H1 (cell line): ENCODE measurements around the gene FAM53B. TPM values are rescaled to one million over a fixed set of nuclear protein-coding genes. Genes with fewer than 3 reads are reported as not detected.

ENCODE experiments used
- CHD2 ChIP-seq: IDR thresholded peaks from 2 replicates; pipeline ENCODE4 v1.6.1; 2012; ENCODE audit warnings: low read length, improper control_type of control experiment
- GABPA ChIP-seq: IDR thresholded peaks from 2 replicates; pipeline ENCODE4 v1.6.1; 2011; ENCODE audit warnings: mild to moderate bottlenecking, low read length, moderate library complexity, borderline replicate concordance; ENCODE audit not compliant: insufficient read depth
- JUN ChIP-seq: IDR thresholded peaks from 2 replicates; pipeline ENCODE4 v1.6.1; 2011; ENCODE audit warnings: low read depth, mild to moderate bottlenecking, improper control_type of control experiment, low read length
- PHF8 ChIP-seq: fragments of 200-600 bp; sonication (generic); conservative IDR thresholded peaks from 2 replicates; pipeline ENCODE4 v1.7.1; 2012; ENCODE audit warnings: low read depth, mild to moderate bottlenecking, inconsistent platforms, low read length, moderate library complexity
- POLR2A ChIP-seq, 2 experiments: IDR thresholded peaks; 1 replicate in 1 of 2; 2 replicates in 1 of 2; pipeline ENCODE4 v1.6.1; 2011; ENCODE audit warnings: low read depth in 2 of 2, low read length in 2 of 2, mild to moderate bottlenecking in 2 of 2; ENCODE audit errors: control extremely low read depth in 1 of 2
- RBBP5 ChIP-seq: IDR thresholded peaks from 2 replicates; pipeline ENCODE4 v1.7.1; 2012; ENCODE audit warnings: low read depth, mild to moderate bottlenecking, inconsistent platforms, low read length, moderate library complexity, borderline replicate concordance
- SIN3A ChIP-seq, 2 experiments: IDR thresholded peaks in 1 of 2; conservative IDR thresholded peaks in 1 of 2; 2 replicates each; pipeline ENCODE4 v1.6.1; 2011 to 2012; ENCODE audit warnings: low read length in 2 of 2, improper control_type of control experiment in 1 of 2, low read depth in 1 of 2, mild to moderate bottlenecking in 1 of 2
- polyA plus RNA-seq, 7 experiments: library from polyadenylated mRNA; depleted of rRNA in 3 of 7; stranded (reverse) in 5 of 7; unstranded in 2 of 7; fragments of >200 nt in 5 of 7; fragments of 200-250 nt in 2 of 7; gene quantifications; 1 replicate in 5 of 7; 2 replicates in 1 of 7; 4 replicates in 1 of 7; pipeline versions ENCODE4 v1.2.1 to v1.2.3, GENCODE V29; 2011 to 2013; ENCODE audit warnings: missing spikeins in 2 of 7, mixed read lengths in 2 of 7
- total RNA-seq: library from RNA; stranded (reverse); fragmentation: NEBNext Ultra II Directional; extraction: Animal tissue kit (Norgen Biotek cat#: 25700); gene quantifications from 2 replicates; pipeline ENCODE4 v1.2.1, GENCODE V29; 2021
- TF ChIP-seq, protein P1 (sequence below), 3 experiments: IDR thresholded peaks; 1 replicate in 2 of 3; 2 replicates in 1 of 3; pipeline versions ENCODE4 v1.5.1 to v1.6.1; 2011; ENCODE audit warnings: low read length in 3 of 3, mild to moderate bottlenecking in 3 of 3, inconsistent platforms in 2 of 3, low read depth in 1 of 3, moderate library complexity in 1 of 3; ENCODE audit not compliant: insufficient read depth in 1 of 3; ENCODE audit errors: control extremely low read depth in 1 of 3
- TF ChIP-seq, protein P2 (sequence below): IDR thresholded peaks from 2 replicates; pipeline ENCODE4 v1.6.1; 2012; ENCODE audit warnings: inconsistent platforms

The FAM53B gene
- total and polyA plus RNA-seq, 2 of the 8 experiments (the other 6 are each of a cell fraction or from before 2014, with no cell fraction given) = 5.3 to 14.4 TPM

DNA sequence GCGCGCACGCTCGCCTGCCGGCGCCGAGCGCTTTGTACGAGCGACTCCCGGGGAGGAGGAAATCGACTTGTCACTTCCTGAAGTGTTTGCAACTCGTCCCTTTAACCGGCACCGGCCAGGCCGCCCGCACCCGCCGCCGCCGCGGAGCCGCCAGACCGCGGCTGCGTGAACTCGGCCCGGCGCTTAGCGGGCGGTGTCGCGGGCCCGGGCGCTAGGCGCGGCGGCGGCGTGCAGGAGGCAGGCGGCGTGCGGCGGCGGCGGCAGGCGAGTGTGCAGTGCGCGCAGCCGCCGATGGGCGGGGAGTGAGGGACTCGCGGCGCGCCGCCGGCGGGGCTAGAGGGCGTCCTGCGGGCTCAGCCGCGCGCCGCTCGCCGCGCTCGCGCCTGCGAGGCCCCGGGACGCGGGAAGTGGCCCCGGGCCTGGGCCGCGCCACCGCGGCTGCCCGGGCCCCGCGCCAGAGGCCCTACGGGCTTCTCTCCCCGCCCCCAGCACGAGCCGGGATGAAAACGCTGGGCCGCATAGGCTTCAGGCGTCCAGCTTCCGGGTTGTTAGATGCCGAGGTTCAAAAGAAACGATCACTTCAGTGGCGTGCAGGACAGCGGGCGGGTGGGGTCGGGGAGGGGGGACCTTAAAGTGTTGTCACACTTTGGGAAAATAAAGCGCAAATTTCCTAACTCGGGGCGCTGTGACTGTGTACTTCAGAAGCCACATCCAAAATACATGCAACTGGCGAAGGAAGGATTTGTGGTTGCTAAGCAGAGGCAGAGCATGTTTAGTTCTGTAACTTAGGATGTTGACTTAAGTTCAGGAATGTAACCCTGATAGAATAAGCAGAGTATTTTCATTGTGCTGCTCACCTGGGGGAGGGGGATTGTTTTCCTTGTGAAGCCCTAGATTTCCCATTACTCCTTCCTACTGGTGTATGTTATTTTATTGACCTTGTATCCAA lies at the start of gene FAM53B (continued):
- TF ChIP-seq, protein P1, sequence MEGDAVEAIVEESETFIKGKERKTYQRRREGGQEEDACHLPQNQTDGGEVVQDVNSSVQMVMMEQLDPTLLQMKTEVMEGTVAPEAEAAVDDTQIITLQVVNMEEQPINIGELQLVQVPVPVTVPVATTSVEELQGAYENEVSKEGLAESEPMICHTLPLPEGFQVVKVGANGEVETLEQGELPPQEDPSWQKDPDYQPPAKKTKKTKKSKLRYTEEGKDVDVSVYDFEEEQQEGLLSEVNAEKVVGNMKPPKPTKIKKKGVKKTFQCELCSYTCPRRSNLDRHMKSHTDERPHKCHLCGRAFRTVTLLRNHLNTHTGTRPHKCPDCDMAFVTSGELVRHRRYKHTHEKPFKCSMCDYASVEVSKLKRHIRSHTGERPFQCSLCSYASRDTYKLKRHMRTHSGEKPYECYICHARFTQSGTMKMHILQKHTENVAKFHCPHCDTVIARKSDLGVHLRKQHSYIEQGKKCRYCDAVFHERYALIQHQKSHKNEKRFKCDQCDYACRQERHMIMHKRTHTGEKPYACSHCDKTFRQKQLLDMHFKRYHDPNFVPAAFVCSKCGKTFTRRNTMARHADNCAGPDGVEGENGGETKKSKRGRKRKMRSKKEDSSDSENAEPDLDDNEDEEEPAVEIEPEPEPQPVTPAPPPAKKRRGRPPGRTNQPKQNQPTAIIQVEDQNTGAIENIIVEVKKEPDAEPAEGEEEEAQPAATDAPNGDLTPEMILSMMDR (IDR thresholded peaks at IDR 0.05; ENCODE audit: control extremely low read depth in 1 of 3, insufficient read depth in 1 of 3, low read depth in 1 of 3, low read length in 3 of 3) = peak in 1 of 3 experiments; percentile 2; a peak in 1 of 4 replicates
- TF ChIP-seq PHF8 (peak; percentile 48), POLR2A (IDR thresholded peaks at IDR 0.05; ENCODE audit: control extremely low read depth in 1 of 2, low read depth in 2 of 2, low read length in 2 of 2) (peak in 1 of 2 experiments; percentile 33; a peak in 1 of 3 replicates), JUN (no peak), RBBP5 (peak; percentile 75; the same call in 1 of the 2 replicates), GABPA (peak; percentile 12; the same call in 1 of the 2 replicates), CHD2 (no peak), SIN3A (conservative IDR thresholded peaks at IDR 0.05 in 1 of 2, IDR thresholded peaks at IDR 0.05 in 1 of 2; ENCODE audit: low read depth in 1 of 2, low read length in 2 of 2) (0 out of 4 replicates have a peak, but pooled peaks of 1 of the 2 experiments have one; percentile 35)
- TF ChIP-seq, protein P2, sequence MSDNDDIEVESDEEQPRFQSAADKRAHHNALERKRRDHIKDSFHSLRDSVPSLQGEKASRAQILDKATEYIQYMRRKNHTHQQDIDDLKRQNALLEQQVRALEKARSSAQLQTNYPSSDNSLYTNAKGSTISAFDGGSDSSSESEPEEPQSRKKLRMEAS = peak; percentile 35; the same call in 1 of the 2 replicates
